ENCODE results near the gene SOX5.
"Not testable (repeated sequence)": the region's sequence is repeated elsewhere in the genome, so short reads cannot be mapped to it uniquely, and the experiment has no call there.

SOX5 gene

DNA sequence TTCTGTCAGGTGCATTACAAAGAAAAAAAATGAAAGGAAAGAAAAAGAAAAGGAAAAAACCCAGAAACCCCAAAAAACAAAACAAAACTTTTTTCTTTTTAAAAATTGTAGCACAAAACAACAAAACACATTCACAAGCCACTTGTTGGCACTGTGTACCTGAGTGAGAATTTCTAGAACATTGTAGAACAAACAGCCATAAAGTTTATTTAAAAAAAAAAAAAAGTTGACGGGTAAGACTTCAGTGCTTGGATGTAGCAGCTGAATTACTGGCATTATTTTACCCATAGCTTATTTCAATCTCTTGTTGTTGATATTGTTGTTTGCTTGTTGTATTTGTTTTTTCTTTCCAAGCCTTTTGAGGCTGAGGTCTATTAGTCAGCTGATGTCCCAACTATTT lies 415.8 kb downstream of the SOX5 start:
- DNase-seq, result no peak

DNA sequence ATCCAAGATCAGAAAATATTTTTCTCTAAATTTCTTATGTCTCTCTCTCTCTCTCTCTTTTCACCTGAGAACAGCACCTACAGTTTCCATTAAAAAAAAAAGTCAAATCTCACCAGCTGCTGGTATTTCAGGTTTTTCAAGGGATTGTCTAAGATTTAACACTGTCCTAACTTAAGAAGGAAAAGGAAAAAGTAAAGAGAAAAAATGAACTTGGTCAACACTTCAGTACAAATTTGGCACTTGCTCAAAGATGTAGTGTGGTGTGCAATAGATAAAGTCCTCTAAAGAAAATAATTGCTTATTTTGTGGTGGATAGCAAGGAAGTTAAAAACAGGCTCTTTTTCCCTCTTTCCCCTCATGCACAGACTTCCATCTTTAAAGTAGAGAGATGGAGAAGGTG lies 416.2 kb downstream of the SOX5 start:
- DNase-seq, result no peak

- no peak for DNase-seq
These were observed 421.2 kb downstream of the SOX5 start for GRCh38 chr12:23528316-23528715.

GRCh38 chr12:23525450-23526072 lies 423.9 kb downstream of the SOX5 start:
- DNase-seq, result no peak

GRCh38 chr12:23523339-23523738 lies 426.1 kb downstream of the SOX5 start:
- DNase-seq, result no peak

DNA sequence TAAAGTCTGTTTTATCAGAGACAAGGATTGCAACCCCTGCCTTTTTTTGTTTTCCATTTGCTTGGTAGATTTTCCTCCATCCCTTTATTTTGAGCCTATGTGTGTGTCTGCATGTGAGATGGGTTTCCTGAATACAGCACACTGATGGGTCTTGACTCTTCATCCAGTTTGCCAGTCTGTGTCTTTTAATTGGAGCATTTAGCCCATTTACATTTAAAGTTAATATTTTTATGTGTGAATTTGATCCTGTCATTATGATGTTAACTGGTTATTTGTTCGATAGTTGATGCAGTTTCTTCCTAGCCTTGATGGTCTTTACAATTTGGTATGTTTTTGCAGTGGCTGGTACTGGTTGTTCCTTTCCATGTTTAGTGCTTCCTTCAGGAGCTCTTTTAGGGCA lies 430.0 kb downstream of the SOX5 start:
- DNase-seq, result not testable (repeated sequence)

- not testable (repeated sequence) for DNase-seq
These were observed 433.7 kb downstream of the SOX5 start for GRCh38 chr12:23515785-23516184.

GRCh38 chr12:23510484-23510883 lies 439.0 kb downstream of the SOX5 start:
- DNase-seq, result no peak

DNA sequence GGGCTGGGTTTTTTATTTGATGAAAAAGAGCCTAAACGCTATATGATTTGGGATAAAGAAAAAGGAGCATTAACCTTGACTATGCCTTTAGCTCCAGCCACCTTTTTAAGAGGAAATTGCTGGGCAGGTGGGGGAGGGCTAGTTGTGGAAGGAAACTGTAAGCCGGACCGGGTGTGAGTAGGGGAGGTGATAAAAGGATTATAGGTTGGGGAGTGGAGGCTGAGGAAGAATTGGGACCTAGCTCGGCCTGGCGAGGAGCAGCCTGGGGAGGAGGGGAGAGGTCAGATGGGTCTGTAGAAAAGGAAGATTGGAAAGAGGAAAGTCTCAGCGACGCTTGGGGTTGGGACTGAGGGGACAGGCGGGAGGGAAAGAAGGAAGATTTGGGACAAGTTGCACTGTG lies 439.6 kb downstream of the SOX5 start:
- not testable (repeated sequence) for DNase-seq

GRCh38 chr12:23507785-23508184 lies 441.7 kb downstream of the SOX5 start:
- DNase-seq, result not testable (repeated sequence)

- not testable (repeated sequence) for DNase-seq
These were observed 443.7 kb downstream of the SOX5 start for GRCh38 chr12:23505736-23506135.

DNA sequence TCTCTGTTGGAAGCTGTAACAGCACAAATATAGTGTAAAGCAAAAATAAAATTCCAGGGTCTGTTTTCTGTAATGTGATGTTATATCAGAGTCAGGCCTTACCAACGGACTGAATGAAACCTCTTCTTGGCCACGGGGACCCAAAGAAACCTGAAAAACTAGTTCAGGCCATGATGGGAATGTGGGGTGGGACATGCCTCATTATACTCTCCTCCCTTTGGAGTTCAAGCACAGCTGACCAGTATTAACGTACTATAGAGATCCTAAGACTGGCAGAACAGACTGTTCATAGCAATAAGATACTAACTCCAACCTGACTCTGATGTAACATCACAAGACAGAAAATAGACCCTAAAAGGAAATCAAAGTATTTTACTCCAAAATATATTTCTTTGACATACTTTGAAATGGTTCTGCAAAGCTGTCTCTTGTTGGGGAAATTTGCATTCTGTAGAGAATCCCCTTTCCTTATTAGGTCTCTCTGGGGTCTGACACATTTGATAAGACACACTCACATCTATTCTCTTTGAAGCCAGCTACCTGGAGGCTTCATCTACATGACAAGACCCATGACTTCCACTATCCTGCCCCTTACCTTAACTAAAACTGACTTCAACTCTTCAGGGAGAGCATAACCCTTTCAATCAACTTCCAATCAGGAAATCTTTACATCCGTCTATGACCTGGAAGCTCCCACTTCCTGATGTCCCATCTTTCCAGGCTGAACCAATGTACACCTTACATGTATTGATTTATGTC lies 444.6 kb downstream of the SOX5 start:
- DNase-seq, result no peak

GRCh38 chr12:23504043-23504442 lies 445.4 kb downstream of the SOX5 start:
- no peak for DNase-seq

GRCh38 chr12:23503544-23503943 lies 445.9 kb downstream of the SOX5 start:
- DNase-seq, result no peak

GRCh38 chr12:23502259-23502658 lies 447.2 kb downstream of the SOX5 start:
- DNase-seq, result no peak

GRCh38 chr12:23495472-23495871 lies 454.0 kb downstream of the SOX5 start:
- no peak for DNase-seq

- DNase-seq, result no peak
These were observed 455.8 kb downstream of the SOX5 start for GRCh38 chr12:23493672-23494071.

DNA sequence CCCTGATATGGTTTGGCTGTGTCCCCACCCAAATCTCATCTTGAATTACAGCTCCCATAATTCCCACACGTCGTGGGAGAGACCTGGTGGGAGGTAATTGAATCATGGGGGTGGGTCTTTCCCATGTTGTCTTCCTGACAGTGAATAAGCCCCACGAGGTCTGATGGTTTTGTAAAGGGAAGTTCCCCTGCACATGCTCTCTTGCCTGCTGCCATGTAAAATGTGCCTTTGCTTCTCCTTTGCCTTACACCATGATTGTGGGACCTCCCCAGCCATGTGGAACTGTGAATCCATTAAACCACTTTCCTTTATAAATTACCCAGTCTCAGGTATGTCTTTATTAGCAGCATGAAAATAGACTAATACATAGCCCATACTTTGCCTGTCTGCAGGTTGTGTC lies 458.4 kb downstream of the SOX5 start:
- not testable (repeated sequence) for DNase-seq

DNA sequence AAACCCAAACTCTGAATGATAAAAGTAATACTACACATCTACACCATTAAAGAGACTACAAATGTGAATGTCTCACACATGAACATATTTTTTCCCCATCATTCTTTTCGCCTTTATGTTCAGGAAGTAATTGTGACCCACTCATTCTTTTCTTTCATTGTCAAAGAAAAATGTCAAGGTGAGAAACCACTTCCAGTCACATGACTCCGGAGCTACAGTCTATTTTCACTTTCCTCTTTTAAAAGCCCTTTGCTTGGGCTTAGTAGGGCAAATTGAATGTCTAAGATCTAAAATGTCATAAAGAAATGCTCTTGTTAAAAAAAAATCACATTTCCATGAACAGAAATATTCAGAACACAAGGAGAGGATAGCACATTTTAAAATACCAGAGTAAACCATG lies 461.3 kb downstream of the SOX5 start:
- DNase-seq, result no peak

DNA sequence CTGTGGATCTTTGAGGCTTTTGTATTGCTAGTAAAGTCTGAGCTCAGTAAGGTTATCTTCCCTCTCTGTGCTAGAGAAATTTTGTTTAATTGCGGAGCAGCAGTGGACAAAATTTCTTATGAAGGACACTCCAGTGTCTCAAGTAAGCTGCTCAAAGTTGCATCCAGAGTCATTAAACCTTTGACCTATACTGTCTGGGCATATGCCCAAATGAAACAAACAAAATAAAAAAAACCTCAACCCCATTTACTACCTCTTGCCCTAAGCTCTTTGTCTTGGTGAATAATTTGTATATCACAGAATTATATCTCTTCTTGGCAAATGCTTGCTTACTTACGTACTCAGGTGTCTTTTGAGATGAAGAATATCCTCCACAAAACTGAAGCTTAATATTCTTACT lies 465.2 kb downstream of the SOX5 start:
- DNase-seq, result no peak

DNA sequence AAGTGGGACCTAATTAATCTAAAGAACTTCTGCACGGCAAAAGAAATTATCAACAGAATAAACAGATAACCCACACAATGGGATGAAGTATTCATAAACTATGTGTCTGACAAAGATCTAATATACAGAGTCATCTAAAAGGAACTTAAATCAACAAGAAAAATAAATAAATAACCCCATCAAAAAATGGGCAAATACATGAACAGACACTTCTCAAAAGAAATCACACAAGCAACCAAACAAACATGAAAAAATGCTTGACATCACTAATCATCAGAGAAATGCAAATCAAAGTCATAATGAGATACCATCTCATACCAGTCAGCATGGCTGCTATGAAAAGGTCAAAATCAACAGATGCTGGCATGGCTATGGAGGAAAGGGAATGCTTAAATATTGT lies 466.9 kb downstream of the SOX5 start:
- no peak for DNase-seq
